ENCODE results near the gene IL5.
A peak's percentile ranks its signal among the peaks of the same experiment; 100 is the strongest.

The IL5 gene

DNA sequence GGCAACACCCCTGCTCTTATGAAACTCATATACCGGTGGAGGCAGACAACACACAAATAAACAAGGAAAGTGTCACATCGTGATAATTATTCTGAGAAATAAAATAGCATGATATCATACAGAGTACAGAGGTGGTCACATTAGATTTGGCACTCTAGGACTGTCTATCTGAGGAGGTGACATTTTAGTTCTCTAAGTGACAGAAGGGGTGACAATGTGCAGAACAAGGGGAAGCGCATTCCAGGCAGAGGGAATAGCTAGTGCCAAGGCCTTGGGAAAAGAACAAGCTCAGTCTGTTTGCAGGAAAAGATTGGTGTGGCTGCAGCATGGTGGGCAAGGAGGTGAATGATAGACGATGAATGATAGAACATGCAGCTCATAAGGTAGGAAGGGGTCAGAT, 40.1 kb downstream of the IL5 start:
- no peak overlapping the region for H3K4me3 ChIP-seq (ENCODE audit: low read depth, low read length)
- no peak for DNase-seq (ENCODE audit: low read depth)
- TF ChIP-seq, protein P1, sequence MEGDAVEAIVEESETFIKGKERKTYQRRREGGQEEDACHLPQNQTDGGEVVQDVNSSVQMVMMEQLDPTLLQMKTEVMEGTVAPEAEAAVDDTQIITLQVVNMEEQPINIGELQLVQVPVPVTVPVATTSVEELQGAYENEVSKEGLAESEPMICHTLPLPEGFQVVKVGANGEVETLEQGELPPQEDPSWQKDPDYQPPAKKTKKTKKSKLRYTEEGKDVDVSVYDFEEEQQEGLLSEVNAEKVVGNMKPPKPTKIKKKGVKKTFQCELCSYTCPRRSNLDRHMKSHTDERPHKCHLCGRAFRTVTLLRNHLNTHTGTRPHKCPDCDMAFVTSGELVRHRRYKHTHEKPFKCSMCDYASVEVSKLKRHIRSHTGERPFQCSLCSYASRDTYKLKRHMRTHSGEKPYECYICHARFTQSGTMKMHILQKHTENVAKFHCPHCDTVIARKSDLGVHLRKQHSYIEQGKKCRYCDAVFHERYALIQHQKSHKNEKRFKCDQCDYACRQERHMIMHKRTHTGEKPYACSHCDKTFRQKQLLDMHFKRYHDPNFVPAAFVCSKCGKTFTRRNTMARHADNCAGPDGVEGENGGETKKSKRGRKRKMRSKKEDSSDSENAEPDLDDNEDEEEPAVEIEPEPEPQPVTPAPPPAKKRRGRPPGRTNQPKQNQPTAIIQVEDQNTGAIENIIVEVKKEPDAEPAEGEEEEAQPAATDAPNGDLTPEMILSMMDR (IDR thresholded peaks at IDR 0.05; ENCODE audit: low read depth, low read length, missing control alignments) = no peak
- in situ Hi-C loops (cut with HindIII; ENCODE audit: low sequenced_read_pairs) = no loop called here

DNA sequence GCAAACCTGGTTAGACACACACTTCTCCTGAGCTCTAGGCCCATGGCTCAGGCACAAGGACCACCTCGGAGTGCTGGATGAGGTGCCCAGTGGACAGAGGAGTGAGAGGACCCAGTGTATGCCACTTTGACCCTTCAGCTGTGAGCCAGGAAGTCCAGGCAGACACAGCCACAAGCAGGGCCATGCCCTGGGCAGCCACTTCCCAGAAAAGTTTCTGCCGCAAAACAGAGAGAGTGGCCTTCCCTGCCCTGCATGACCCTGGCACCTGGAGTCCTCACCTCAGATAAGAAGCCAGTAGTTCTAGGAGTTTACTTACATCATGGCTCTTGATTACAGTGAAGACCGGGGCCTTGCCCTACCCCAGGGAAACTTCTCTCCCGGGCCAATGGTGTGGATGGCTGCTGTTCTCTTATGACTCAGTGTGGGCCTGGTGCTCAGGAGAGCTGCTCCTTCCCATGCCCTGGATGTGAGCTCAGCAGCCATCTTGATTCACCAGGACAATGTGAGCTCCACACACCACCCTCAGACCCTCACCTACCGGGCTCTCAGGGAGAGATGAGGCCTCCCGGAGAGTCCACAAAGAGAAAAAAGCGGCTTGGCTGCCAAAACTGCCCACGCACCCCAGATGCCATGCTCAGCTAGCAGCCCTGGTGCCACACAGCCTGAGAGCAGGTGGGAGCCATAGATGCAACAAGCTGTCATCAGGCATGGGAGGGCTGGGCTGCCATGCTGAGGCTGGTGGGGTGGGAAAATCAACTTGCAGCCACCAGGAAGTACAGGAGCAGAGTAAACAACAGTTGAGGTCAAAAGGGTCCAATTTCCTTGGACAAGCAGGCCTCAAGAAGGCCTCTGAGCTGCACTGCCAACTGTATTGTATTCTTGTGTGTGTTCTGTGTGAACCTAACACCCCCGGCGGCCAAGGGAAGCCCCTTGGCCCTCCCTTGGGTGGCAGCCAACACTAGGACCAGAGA, 41.1 kb downstream of the IL5 start:
- DNase-seq (ENCODE audit: low read depth) = no peak
- in situ Hi-C loops (cut with HindIII; ENCODE audit: low sequenced_read_pairs) = no loop called here
- TF ChIP-seq, protein P1 (IDR thresholded peaks at IDR 0.05; ENCODE audit: low read depth, low read length, missing control alignments) = no peak
- H3K4me3 ChIP-seq (ENCODE audit: low read depth, low read length) = no peak overlapping the region

DNA sequence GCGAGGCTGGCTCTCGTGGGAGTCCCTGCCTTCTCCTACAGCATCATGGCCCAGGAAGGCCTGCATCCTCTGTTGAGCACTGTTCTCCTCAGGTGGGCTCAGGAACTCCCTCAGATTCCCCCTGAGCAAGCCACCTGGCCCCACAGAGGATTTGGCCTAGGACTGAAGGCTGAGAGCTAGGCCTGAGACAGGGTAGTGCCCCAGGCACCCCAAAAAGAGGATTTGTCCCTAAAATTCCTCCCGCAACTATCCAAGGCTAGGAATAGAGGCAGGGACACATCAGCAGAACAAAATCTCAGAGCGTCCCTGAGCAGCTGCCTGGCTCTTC, 41.7 kb downstream of the IL5 start:
- DNase-seq (ENCODE audit: low read depth) = no peak
- in situ Hi-C loops (cut with HindIII; ENCODE audit: low sequenced_read_pairs) = no loop called here
- TF ChIP-seq, protein P1 (IDR thresholded peaks at IDR 0.05; ENCODE audit: low read depth, low read length, missing control alignments) = no peak
- H3K4me3 ChIP-seq (ENCODE audit: low read depth, low read length) = no peak overlapping the region

DNA sequence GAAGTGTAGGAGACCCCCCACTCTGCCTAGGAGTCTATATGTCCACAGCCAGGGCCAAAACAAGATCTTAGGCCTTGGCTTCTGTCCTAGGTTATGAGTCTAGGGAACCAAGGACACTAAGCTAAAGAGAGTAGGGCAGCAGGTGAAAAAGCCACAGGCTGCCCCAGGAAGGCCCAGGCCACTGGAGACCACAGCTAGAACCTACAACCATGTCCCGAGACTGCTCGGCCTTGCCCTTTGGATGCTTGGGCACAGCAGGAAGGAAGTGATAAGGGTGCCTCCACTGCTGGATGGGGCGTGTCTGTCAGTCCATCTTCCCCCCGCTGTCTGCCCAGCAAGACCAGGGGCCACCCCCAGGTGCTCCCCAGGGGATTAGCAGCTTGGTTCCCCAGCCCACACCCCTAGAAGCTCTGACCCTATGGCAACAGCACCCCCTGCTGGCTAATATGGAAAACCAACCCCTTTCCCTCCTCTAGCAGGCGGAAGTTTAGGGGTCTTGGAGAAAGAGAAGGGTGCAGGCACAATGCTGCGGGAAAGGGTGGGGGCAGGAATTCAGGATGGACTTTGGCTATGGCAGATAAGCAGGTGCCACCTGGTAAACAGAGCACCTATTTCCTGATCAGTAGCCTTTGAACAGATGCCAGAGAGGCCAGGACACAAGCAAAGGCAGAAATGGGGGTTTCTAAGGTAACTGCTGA, 42.2 kb downstream of the IL5 start:
- no peak overlapping the region for H3K4me3 ChIP-seq (ENCODE audit: low read depth, low read length)
- no peak for DNase-seq (ENCODE audit: low read depth)
- TF ChIP-seq, protein P1 (IDR thresholded peaks at IDR 0.05; ENCODE audit: low read depth, low read length, missing control alignments) = peak; percentile 79
- in situ Hi-C loops (cut with HindIII; ENCODE audit: low sequenced_read_pairs) = no loop called here

DNA sequence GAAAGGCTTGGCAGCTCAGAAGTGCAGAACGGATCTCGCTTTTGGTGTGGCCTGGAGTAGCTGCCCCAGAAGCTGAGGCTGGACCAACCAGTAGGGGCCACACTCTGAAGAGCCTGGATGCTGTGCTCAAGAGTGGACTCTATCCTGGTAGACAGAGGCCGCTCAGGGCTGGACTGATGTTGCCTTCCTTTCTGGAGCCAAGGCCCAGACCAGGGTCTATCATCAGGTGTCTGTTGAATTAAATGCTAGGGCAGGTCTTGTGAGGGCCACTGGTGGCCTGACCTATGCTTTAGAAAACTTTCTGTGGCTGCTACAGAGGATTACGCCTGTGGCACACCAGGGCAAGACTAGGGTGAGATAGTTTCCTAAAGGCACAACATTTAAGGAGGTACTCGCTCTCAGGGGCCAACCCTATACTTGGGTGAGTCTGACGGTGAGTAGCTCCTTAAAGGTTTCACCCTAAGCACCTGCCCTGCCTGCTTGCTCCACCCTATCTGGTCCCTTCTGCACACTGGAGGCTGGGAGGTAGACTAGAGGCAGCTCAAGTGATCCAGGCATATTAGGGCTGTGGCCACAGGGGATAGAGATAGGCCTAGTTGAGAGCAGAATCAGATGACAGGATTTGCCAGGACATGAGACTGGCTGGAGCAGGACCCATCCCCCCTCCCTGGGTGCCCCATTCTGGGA, 42.9 kb downstream of the IL5 start:
- no peak overlapping the region for H3K4me3 ChIP-seq (ENCODE audit: low read depth, low read length)
- DNase-seq (ENCODE audit: low read depth) = no peak
- TF ChIP-seq, protein P1 (IDR thresholded peaks at IDR 0.05; ENCODE audit: low read depth, low read length, missing control alignments) = no peak
- in situ Hi-C loops (cut with HindIII; ENCODE audit: low sequenced_read_pairs) = no loop called here

DNA sequence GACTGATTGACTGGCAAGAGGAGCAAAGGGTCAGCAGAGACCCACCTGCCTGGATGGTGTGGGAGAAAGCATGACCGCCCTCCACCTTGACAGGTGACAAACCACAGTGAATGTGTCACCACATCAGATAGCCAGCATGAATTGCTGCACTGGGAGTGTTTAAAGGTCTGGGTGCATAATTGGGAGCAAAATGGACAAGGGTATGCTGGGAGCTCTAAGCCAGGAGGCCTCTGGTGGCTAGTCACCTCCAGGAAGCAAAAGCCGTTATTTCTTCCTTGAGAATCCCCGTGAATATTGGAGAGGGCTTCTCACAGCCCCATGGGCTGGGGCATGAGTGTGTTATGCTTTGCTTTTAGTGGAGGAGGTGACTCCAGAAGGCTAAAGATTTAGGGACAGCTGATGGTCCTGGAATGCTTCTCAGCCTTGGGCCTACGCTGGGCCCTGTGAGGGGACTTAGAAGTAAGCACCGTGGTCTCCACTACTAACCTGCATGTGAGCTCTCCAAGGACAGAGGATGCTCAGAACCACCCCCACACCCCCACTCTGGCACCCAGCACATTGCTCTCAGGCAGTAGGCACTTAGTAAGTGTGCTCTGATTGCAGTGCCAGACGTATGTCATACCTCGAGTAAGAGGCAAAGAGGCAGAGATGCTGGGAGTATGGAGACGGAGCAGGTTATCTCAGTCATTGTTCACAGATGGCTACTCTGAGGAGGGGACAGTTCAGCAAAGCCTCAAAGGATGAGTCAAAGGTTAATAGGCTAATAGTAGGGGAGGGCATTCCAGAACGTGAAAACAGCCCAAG, 43.7 kb downstream of the IL5 start:
- H3K4me3 ChIP-seq (ENCODE audit: low read depth, low read length) = no peak overlapping the region
- DNase-seq (ENCODE audit: low read depth) = no peak
- TF ChIP-seq, protein P1 (IDR thresholded peaks at IDR 0.05; ENCODE audit: low read depth, low read length, missing control alignments) = no peak
- in situ Hi-C loops (cut with HindIII; ENCODE audit: low sequenced_read_pairs) = no loop called here

Data from astrocyte of the cerebellum (primary cell).